H1 (cell line): ENCODE data around the gene ZNF211. TPM values are rescaled to one million over a fixed set of nuclear protein-coding genes. Genes with fewer than 3 reads are reported as not detected.

Source experiments
- CTCF ChIA-PET: fragments of 300-600 bp; sonication (Branson Sonifier 250); formaldehyde crosslinking; loops from one replicate; lab custom pipeline; 2021; ENCODE audit not compliant: partially characterized antibody; lab: Charles Lee
- POLR2A ChIA-PET: fragments of 300-600 bp; sonication (Branson Sonifier 250); formaldehyde crosslinking; loops from one replicate; lab custom pipeline; 2021; ENCODE audit warnings: inconsistent platforms; ENCODE audit not compliant: partially characterized antibody; lab: Charles Lee
- DNase-seq, 2 experiments: peaks; one replicate each; pipeline versions ENCODE4 v3.0.0 to v3.0.0-alpha.2; 2010 to 2022; ENCODE audit warnings: low spot score in 2 of 2, low read depth in 1 of 2, mixed read lengths in 1 of 2
- FAIRE-seq: peaks from 2 replicates; lab custom pipeline; 2011; peaks lifted over from hg19 to GRCh38; lab: Jason Lieb, UNC
- H2AFZ ChIP-seq: 2 replicates; pipeline ENCODE4 v1.8.1; 2012; ENCODE audit warnings: low read length, inconsistent platforms
- H2AK5ac ChIP-seq: 2 replicates; pipeline ENCODE4 v1.6.1; 2013; ENCODE audit warnings: low read depth, low read length
- H2BK120ac ChIP-seq: replicated peaks from 2 replicates; pipeline ENCODE3; 2013; ENCODE audit warnings: low read depth, low read length, inconsistent platforms
- H2BK12ac ChIP-seq: 2 replicates; pipeline ENCODE4 v1.6.1; 2013; ENCODE audit warnings: low read depth, low read length
- H2BK15ac ChIP-seq: 2 replicates; pipeline ENCODE4 v1.6.1; 2013; ENCODE audit warnings: low read length
- H2BK20ac ChIP-seq: 2 replicates; pipeline ENCODE4 v1.6.1; 2013; ENCODE audit warnings: low read length
- H2BK5ac ChIP-seq: 2 replicates; pipeline ENCODE4 v1.6.1; 2013; ENCODE audit warnings: low read depth, low read length
- H3K14ac ChIP-seq: 2 replicates; pipeline ENCODE4 v1.6.1; 2013; ENCODE audit warnings: inconsistent platforms; ENCODE audit not compliant: insufficient read length
- H3K18ac ChIP-seq: 2 replicates; pipeline ENCODE4 v1.6.1; 2013; ENCODE audit warnings: low read length; ENCODE audit errors: extremely low read depth
- H3K23ac ChIP-seq: 2 replicates; pipeline ENCODE4 v1.6.1; 2013; ENCODE audit warnings: inconsistent platforms; ENCODE audit not compliant: insufficient read length
- H3K23me2 ChIP-seq: 2 replicates; pipeline ENCODE4 v1.6.1; 2013; ENCODE audit warnings: low read depth, low read length
- H3K27ac ChIP-seq: 2 replicates; pipeline ENCODE4 v1.6.1; 2011; ENCODE audit warnings: low read depth, low read length, inconsistent platforms
- H3K27me3 ChIP-seq, 4 experiments: replicated peaks in 1 of 4; 1 replicate in 1 of 4; 2 replicates in 3 of 4; pipeline versions ENCODE4 v1.6.1 to v1.8.1; 2011 to 2013; ENCODE audit warnings: low read length in 3 of 4, mild to moderate bottlenecking in 3 of 4, inconsistent platforms in 2 of 4, mixed read lengths in 2 of 4, moderate library complexity in 1 of 4; ENCODE audit not compliant: control insufficient read depth in 3 of 4, insufficient read depth in 3 of 4; ENCODE audit errors: extremely low read depth in 1 of 4
- H3K36me3 ChIP-seq, 4 experiments: 2 replicates each; pipeline versions ENCODE4 v1.6.1 to v1.8.1; 2011 to 2013; ENCODE audit warnings: mild to moderate bottlenecking in 4 of 4, low read length in 3 of 4, moderate library complexity in 2 of 4, control low read depth in 1 of 4, inconsistent platforms in 1 of 4; ENCODE audit not compliant: insufficient read depth in 4 of 4, control insufficient read depth in 2 of 4
- H3K4ac ChIP-seq: replicated peaks from 2 replicates; pipeline ENCODE3; 2013; ENCODE audit warnings: low read length, low read depth, mixed read lengths, inconsistent platforms; ENCODE audit not compliant: insufficient read length
- H3K4me1 ChIP-seq, 4 experiments: replicated peaks in 1 of 4; 1 replicate in 1 of 4; 2 replicates in 3 of 4; pipeline versions ENCODE4 v1.6.1 to v1.8.1; 2011 to 2013; ENCODE audit warnings: low read length in 3 of 4, inconsistent platforms in 2 of 4, mixed read lengths in 1 of 4; ENCODE audit not compliant: insufficient read depth in 4 of 4, control insufficient read depth in 3 of 4
- H3K4me2 ChIP-seq, 2 experiments: 2 replicates each; pipeline versions ENCODE4 v1.6.1 to v1.8.1; 2011 to 2013; ENCODE audit warnings: low read depth in 2 of 2, low read length in 2 of 2, control low read depth in 1 of 2, inconsistent platforms in 1 of 2, mild to moderate bottlenecking in 1 of 2; ENCODE audit not compliant: insufficient read depth in 1 of 2
- H3K4me3 ChIP-seq, 4 experiments: fragments of 200-600, 300-600 bp in 1 of 4; sonication (generic), shearing (Covaris generic), sonication (Bioruptor Twin) in 1 of 4; 2 replicates each; pipeline versions ENCODE4 v1.5.1 to v1.8.1; 2011 to 2016; ENCODE audit warnings: low read length in 4 of 4, low read depth in 3 of 4, control low read depth in 2 of 4, inconsistent platforms in 2 of 4, mild to moderate bottlenecking in 2 of 4, mixed read lengths in 1 of 4, moderate library complexity in 1 of 4; ENCODE audit not compliant: insufficient read depth in 2 of 4; ENCODE audit errors: extremely low read depth in 1 of 4
- H3K56ac ChIP-seq: replicated peaks from 2 replicates; pipeline ENCODE3; 2013; ENCODE audit warnings: low read depth, mild to moderate bottlenecking, mixed read lengths, low read length, inconsistent platforms; ENCODE audit not compliant: insufficient read length
- H3K79me1 ChIP-seq: 2 replicates; pipeline ENCODE4 v1.6.1; 2013; ENCODE audit warnings: low read depth, low read length, control low read depth
- H3K79me2 ChIP-seq, 2 experiments: 2 replicates each; pipeline versions ENCODE4 v1.6.1 to v1.8.1; 2012 to 2013; ENCODE audit warnings: low read length in 2 of 2, mild to moderate bottlenecking in 2 of 2, inconsistent platforms in 1 of 2; ENCODE audit not compliant: insufficient read depth in 2 of 2, control insufficient read depth in 1 of 2
- H3K9ac ChIP-seq, 4 experiments: replicated peaks in 1 of 4; 1 replicate in 1 of 4; 2 replicates in 3 of 4; pipeline versions ENCODE4 v1.6.1 to v1.8.1; 2011 to 2013; ENCODE audit warnings: low read depth in 3 of 4, low read length in 3 of 4, control low read depth in 2 of 4, mild to moderate bottlenecking in 2 of 4, moderate library complexity in 2 of 4, inconsistent platforms in 1 of 4; ENCODE audit errors: extremely low read depth in 1 of 4
- H3K9me3 ChIP-seq, 2 experiments: 2 replicates each; pipeline versions ENCODE4 v1.6.1 to v1.8.1; 2012 to 2013; ENCODE audit warnings: mild to moderate bottlenecking in 2 of 2, moderate library complexity in 2 of 2, control low read depth in 1 of 2, inconsistent platforms in 1 of 2, low read depth in 1 of 2, low read length in 1 of 2, mixed read lengths in 1 of 2; ENCODE audit not compliant: insufficient read depth in 2 of 2
- H4K20me1 ChIP-seq, 2 experiments: replicated peaks in 1 of 2; 2 replicates each; pipeline versions ENCODE3 to v1.8.1; 2011 to 2013; ENCODE audit warnings: inconsistent platforms in 2 of 2, low read length in 2 of 2, mild to moderate bottlenecking in 1 of 2; ENCODE audit not compliant: insufficient read depth in 2 of 2, control insufficient read depth in 1 of 2
- H4K5ac ChIP-seq: 2 replicates; pipeline ENCODE4 v1.6.1; 2013; ENCODE audit warnings: low read length, low read depth, mixed read lengths, inconsistent platforms; ENCODE audit not compliant: insufficient read length
- H4K8ac ChIP-seq: 2 replicates; pipeline ENCODE4 v1.8.0; 2013; ENCODE audit warnings: mild to moderate bottlenecking, moderate library complexity, low read length, inconsistent platforms; ENCODE audit not compliant: insufficient read depth; ENCODE audit errors: extremely low read depth
- H4K91ac ChIP-seq: replicated peaks from 2 replicates; pipeline ENCODE3; 2013; ENCODE audit warnings: low read length, mixed read lengths, inconsistent platforms; ENCODE audit not compliant: insufficient read length
- CHD2 ChIP-seq: IDR thresholded peaks from 2 replicates; pipeline ENCODE4 v1.6.1; 2012; ENCODE audit warnings: low read length, improper control_type of control experiment
- CTBP2 ChIP-seq: IDR thresholded peaks from 2 replicates; pipeline ENCODE4 v1.7.0; 2011; ENCODE audit warnings: borderline replicate concordance, mild to moderate bottlenecking, moderate library complexity, mixed read lengths, low read length; ENCODE audit not compliant: insufficient read depth, insufficient read length
- WGBS, 2 experiments: shearing (Covaris generic) in 1 of 2; methylation state at CpG; one replicate each; pipeline versions ENCODE4 v1.1.6 to v1.1.7; 2013 to 2015; ENCODE audit warnings: low lambda C conversion rate in 2 of 2, mixed read lengths in 2 of 2, inconsistent platforms in 1 of 2, low coverage in 1 of 2, missing lambda C conversion rate in 1 of 2; ENCODE audit not compliant: insufficient replicate concordance in 2 of 2, insufficient coverage in 1 of 2, insufficient read length in 1 of 2; ENCODE audit errors: extremely low coverage in 1 of 2, missing lambda C conversion rate in 1 of 2; 5-methylcytosine and 5-hydroxymethylcytosine counted together
- polyA plus RNA-seq, 7 experiments: library from polyadenylated mRNA; depleted of rRNA in 3 of 7; stranded (reverse) in 5 of 7; unstranded in 2 of 7; fragments of >200 nt in 5 of 7; fragments of 200-250 nt in 2 of 7; gene quantifications; 1 replicate in 5 of 7; 2 replicates in 1 of 7; 4 replicates in 1 of 7; pipeline versions ENCODE4 v1.2.1 to v1.2.3, GENCODE V29; 2011 to 2013; ENCODE audit warnings: missing spikeins in 2 of 7, mixed read lengths in 2 of 7
- total RNA-seq: library from RNA; stranded (reverse); fragmentation: NEBNext Ultra II Directional; extraction: Animal tissue kit (Norgen Biotek cat#: 25700); gene quantifications from 2 replicates; pipeline ENCODE4 v1.2.1, GENCODE V29; 2021

ZNF211 gene
- total and polyA plus RNA-seq, 2 of the 8 experiments (the other 6 are each of a cell fraction or from before 2014, with no cell fraction given), result 7.5 to 15.7 TPM

GRCh38 chr19:57664269-57665127, 31.5 kb downstream of the ZNF211 start:
- peak; percentile 48 for FAIRE-seq
- H3K9ac ChIP-seq, result peak overlapping the region in 3 of 4 experiments; percentile 36 to 58 (median 54); a peak in 5 of 7 replicates
- TF ChIP-seq CHD2, result no peak
- no peak for TF ChIP-seq CTBP2

More at GRCh38 chr19:57664269-57665127, 31.5 kb downstream of the ZNF211 start:
- Histone ChIP-seq H3K9me3 (no peaks in the 10 kb centered on the region), H3K4me3 (peak overlapping the region; percentile 40 to 72 (median 56)), H3K36me3 (no peaks in the 10 kb centered on the region), H3K4me1 (peaks cover 2 to 5% (median 4%) of the 10 kb centered on the region in 4 experiments), H3K79me2 (no peaks in the 10 kb centered on the region), H2BK12ac (peak overlapping the region; percentile 90; the same call in 1 of the 2 replicates), H3K4me2 (peak overlapping the region; percentile 74 to 86), H2AFZ (peak overlapping the region; percentile 96), H3K56ac (no peak overlapping the region), H3K79me1 (no peaks in the 10 kb centered on the region), H2AK5ac (no peak overlapping the region), H4K91ac (no peak overlapping the region), H2BK15ac (peak overlapping the region; percentile 81; the same call in 1 of the 2 replicates), H4K8ac (peak overlapping the region; percentile 46; the same call in 1 of the 2 replicates), H3K27ac (no peak overlapping the region), H3K23ac (no peak overlapping the region), H2BK5ac (no peak overlapping the region), H2BK120ac (no peak overlapping the region), H3K23me2 (peaks cover 4% of the 10 kb centered on the region), H4K20me1 (no peaks in the 10 kb centered on the region), H3K18ac (peak overlapping the region; percentile 64), H2BK20ac (0 out of 2 replicates have a peak overlapping the region, but pooled peaks have one; percentile 55), H3K14ac (no peak overlapping the region), H3K27me3 (no peaks in the 10 kb centered on the region; a peak in 4 of 7 replicates), H4K5ac (peak overlapping the region; percentile 46), H3K4ac (no peak overlapping the region)
- 4% methylated on average over 45 of the region's 64 CpGs; no CpG with 5 or more reads in 1 of the 2 experiments for WGBS, 2 experiments
- peak in 1 of 2 experiments; percentile 83 for DNase-seq
- CTCF ChIA-PET, result interaction anchor here (1.1 to 3.7 kb wide), 7 partner anchors 9 to 179 kb away, joined by 3 to 14 read pairs (median 6); partner anchors contain the start of gene ZNF551
- POLR2A ChIA-PET, result interaction anchor here (0.6 to 3.2 kb wide), 24 partner anchors 9 to 391 kb away, joined by 3 to 26 read pairs (median 4); partner anchors contain the start of genes ZIK1, ZNF134, ZNF154 and ZNF416
